Adipocyte (in vitro differentiated cells): ENCODE results near the gene TSPEAR.
"Not testable (repeated sequence)": the region's sequence is repeated elsewhere in the genome, so short reads cannot be mapped to it uniquely, and the experiment has no call there.

Experiments used
- DNase-seq: peaks from one replicate; pipeline ENCODE4 v3.0.0-alpha.2; 2015; ENCODE audit warnings: low read depth
- H3K27me3 ChIP-seq: replicated peaks from 2 replicates; pipeline ENCODE4 v1.7.0; 2013; ENCODE audit warnings: mild to moderate bottlenecking, low read length, moderate library complexity; ENCODE audit not compliant: control insufficient read depth, insufficient read depth
- H3K36me3 ChIP-seq: 2 replicates; pipeline ENCODE4 v1.7.0; 2013; ENCODE audit warnings: low read length, mild to moderate bottlenecking, moderate library complexity; ENCODE audit not compliant: control insufficient read depth, insufficient read depth, severe bottlenecking
- H3K4me1 ChIP-seq: 2 replicates; pipeline ENCODE4 v1.7.0; 2013; ENCODE audit warnings: mild to moderate bottlenecking, low read length, moderate library complexity; ENCODE audit not compliant: control insufficient read depth, insufficient read depth
- H3K4me3 ChIP-seq: 2 replicates; pipeline ENCODE4 v1.7.0; 2013; ENCODE audit warnings: mild to moderate bottlenecking, low read length, moderate library complexity
- H3K9ac ChIP-seq: 2 replicates; pipeline ENCODE4 v1.7.0; 2013; ENCODE audit warnings: mild to moderate bottlenecking, low read length, moderate library complexity
- H3K9me3 ChIP-seq: 2 replicates; pipeline ENCODE4 v1.7.0; 2013; ENCODE audit warnings: mild to moderate bottlenecking, low read length, moderate library complexity; ENCODE audit not compliant: control insufficient read depth

The TSPEAR gene

DNA sequence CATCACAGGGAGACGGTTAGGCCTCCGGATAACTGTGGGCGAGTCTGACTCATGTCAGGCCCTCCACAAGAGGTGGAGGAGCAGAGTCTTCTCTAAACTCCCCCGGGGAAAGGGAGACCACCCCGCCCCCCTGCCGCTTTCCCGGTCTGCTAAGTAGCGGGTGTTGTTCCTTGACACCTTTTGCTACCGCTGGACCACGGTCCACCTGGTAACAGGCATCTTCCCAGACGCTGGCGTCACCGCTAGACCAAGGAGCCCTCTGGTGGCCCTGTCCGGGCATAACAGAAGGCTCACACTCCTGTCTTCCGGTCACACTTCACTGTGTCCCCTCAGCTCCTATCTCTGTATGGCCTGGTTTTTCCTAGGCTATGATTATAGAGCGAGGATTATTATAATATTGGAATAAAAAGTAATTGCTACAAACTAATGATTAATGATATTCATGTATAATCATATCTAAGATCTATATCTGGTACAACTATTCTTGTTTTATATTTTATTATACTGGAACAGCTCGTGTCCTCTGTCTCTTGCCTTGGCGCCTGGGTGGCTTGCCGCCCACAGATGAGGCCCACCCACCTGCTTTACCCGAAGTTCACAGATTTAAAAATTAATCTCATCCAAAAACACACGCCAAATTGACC, 231.7 kb downstream of the TSPEAR start:
- not testable (repeated sequence) for H3K36me3 ChIP-seq, H3K9me3 ChIP-seq, H3K4me1 ChIP-seq, H3K4me3 ChIP-seq, H3K9ac ChIP-seq
- H3K27me3 ChIP-seq, result peaks cover 25% of the 10 kb centered on the region
- peak; percentile 35 for DNase-seq

DNA sequence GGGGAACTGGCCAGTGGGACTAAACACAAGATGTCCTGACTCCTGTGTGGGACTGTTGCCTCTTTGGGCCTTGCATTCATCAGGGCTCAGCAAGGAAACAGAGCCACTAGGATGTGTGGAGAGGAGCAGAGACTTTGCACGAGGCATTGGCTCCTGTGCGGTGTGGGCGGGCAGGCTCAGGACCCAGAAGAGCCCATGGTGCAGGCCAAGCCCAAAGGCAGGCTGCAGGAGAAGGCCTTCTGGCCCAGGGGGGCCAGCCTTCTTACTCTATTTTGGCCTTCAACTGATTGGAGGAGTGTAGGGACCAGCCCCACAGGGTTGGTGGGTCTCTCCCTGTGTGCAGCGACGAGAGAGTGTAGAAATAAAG, 232.6 kb downstream of the TSPEAR start:
- Histone ChIP-seq H3K36me3 (no peaks in the 10 kb centered on the region), H3K4me1 (peaks cover 3% of the 10 kb centered on the region), H3K27me3 (peaks cover 20% of the 10 kb centered on the region), H3K9ac (no peak overlapping the region), H3K4me3 (no peak overlapping the region), H3K9me3 (no peaks in the 10 kb centered on the region)
- no peak for DNase-seq

DNA sequence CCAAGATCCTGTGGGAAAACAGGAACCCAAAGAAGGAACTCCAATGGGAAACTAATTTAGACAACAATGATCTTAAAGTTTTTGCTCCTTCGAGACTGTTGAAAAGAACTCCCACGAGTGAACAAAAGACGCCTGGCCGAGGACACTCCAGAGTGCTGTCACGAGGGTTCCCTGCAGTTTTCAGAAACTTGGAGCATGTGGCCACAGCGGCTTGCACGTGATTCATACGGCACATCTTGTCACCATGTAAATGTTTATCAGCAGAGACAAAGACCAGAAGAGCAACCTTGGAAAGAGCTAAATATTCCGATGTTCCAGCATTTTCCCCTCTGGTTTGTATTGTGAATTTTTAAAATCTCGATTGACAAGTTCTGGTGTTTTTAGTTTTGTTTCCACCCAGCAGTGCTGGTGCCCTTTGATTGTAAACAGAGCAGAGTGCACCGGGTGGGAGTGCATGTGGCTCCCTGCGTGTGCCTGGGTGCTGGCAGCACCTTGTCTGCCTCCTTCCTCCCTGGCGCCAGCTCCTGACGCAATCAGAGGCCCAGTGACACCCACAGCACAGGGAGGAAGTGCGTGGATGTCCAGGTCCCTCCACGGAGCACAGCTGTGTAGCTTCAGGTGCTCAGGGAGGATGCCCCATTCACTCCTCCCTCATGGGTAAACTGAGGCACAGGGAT, 233.1 kb downstream of the TSPEAR start:
- no peaks in the 10 kb centered on the region for H3K36me3 ChIP-seq
- DNase-seq, result no peak

DNA sequence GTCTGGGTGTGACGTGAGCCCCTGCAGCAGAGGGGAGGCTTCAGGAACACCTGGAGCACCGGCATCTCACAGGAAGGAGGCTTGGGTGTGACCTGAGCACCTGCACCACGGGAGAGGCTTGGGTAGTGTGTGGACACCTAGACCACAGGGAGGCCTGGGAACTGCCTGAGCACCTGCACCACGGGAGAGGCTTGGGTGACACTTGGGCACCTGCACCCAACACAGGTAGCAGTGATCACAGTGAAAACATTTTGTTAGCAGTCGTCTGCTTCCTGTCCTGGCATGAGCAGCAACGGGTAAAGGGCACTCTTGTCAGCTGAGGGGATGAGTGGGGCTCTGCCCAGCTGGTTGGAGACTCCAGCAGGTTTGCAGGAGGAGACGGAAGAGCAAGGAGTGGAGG, 233.7 kb downstream of the TSPEAR start:
- no peaks in the 10 kb centered on the region for H3K9me3 ChIP-seq
- peaks cover 3% of the 10 kb centered on the region for H3K4me1 ChIP-seq
- H3K27me3 ChIP-seq, result peaks cover 10% of the 10 kb centered on the region
- no peak overlapping the region for H3K4me3 ChIP-seq
- DNase-seq, result no peak
- H3K9ac ChIP-seq, result no peak overlapping the region
- H3K36me3 ChIP-seq, result no peaks in the 10 kb centered on the region

More for the DNA sequence above, 233.1 kb downstream of the TSPEAR start:
- Histone ChIP-seq H3K9ac (no peak overlapping the region), H3K4me1 (peaks cover 3% of the 10 kb centered on the region), H3K9me3 (no peaks in the 10 kb centered on the region), H3K27me3 (peaks cover 15% of the 10 kb centered on the region), H3K4me3 (no peak overlapping the region)

DNA sequence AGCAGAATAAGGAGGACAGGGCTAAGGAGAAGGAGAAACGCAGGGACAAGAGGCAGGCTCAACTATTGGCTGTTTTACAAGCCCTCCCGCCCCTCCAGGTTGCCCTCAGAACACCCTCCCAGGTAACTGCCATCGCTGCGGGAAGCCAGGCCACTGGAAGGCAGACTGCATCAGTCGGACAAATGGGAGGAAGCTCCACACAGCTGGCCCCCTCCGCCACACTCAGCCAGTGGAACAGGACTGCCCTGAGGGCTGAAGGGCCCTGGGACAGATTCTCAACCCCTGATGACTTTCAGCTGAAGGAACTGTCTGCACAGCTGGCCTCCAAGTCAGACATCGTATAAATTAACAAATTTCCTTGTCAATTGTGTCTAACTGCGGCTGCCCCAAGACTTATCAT, 234.2 kb downstream of the TSPEAR start:
- Histone ChIP-seq H3K27me3 (peaks cover 5% of the 10 kb centered on the region), H3K4me3 (no peak overlapping the region), H3K9ac (no peak overlapping the region), H3K4me1 (no peaks in the 10 kb centered on the region), H3K9me3 (no peaks in the 10 kb centered on the region), H3K36me3 (no peaks in the 10 kb centered on the region)
- no peak for DNase-seq

DNA sequence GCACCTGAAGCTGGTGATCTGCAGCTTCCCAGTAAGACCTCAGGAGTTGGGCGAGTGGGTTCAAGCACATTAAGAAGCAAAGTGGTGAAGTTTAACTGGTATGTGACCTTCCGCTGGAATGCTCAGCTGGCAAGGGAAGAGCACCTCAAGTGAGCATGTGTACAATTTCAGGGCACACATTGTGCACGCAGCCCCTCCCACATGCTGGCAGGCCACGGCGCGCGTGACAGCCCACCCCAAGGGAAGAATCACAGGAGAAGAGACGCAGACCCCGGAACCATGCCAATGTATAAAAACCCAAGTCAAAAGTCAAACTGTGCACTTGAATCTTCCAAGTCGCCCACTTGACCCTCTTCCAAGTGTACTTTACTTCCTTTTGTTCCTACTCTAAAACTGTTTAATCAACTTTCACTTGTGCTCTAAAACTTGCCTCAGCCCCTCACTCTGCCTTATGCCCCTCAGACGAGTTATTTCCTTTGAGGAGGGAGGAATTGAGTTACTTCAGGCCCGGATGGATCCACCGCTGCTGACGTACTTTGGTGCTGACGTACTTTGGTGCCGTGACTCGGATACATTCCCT, 236.0 kb downstream of the TSPEAR start:
- no peaks in the 10 kb centered on the region for H3K9me3 ChIP-seq
- H3K4me3 ChIP-seq, result no peak overlapping the region
- no peak for DNase-seq
- no peak overlapping the region for H3K9ac ChIP-seq
- peaks cover 5% of the 10 kb centered on the region for H3K27me3 ChIP-seq
- H3K4me1 ChIP-seq, result no peaks in the 10 kb centered on the region
- no peaks in the 10 kb centered on the region for H3K36me3 ChIP-seq

DNA sequence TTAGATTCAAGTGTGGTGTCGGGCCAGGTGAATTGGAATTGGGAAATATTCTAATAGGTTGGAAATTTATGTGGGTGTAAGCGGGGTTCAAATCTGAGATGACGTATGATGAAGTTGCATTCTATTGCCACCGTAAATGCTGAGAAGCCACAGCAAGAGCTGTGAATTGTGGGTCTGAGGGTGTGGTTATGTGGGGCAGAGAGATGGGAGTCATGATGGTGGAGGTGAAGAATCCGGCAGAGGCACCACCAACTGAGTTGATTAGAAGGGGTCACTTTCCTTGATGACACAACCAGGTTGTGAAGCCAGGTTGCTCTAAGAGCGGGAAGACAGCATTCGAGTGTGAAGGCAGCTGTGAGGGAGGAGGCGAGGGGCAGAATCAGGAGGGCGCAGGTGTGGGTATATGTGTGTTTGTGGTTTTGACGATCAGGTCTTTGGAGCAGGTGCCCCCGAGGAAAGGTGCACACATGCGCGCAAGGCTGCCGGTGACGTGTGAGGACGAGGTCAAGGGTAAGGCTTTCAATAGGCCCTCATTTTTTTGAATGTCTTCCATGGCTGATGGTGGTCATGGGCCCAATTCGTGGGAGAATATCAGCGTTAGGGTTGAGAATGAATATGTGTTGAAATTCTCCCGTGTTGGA, 237.3 kb downstream of the TSPEAR start:
- DNase-seq, result no peak
- Histone ChIP-seq H3K36me3 (no peaks in the 10 kb centered on the region), H3K9ac (no peak overlapping the region), H3K27me3 (peaks cover 5% of the 10 kb centered on the region), H3K4me1 (no peaks in the 10 kb centered on the region), H3K4me3 (no peak overlapping the region), H3K9me3 (no peaks in the 10 kb centered on the region)

DNA sequence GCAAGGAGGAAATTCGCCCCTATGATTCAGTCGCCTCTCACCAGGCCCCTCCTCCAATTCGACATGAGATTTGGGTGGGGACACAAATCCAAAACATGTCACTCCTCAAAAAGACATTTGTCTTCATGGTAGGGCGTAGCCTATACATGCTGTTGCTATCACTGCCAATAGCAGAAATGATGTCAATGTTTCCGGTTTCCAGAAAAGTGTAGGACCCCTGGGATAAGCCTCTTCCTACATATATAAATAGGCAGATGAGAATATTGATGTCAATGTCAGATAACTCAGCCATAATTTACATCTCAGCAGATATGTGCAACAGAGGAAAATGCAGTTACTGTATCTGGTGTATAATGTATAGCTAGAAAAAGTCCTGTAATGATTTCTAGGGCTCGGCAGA, 239.4 kb downstream of the TSPEAR start:
- Histone ChIP-seq H3K4me3 (no peak overlapping the region), H3K9ac (no peak overlapping the region), H3K36me3 (no peaks in the 10 kb centered on the region), H3K27me3 (peaks cover 5% of the 10 kb centered on the region), H3K9me3 (no peaks in the 10 kb centered on the region), H3K4me1 (no peaks in the 10 kb centered on the region)
- no peak for DNase-seq

DNA sequence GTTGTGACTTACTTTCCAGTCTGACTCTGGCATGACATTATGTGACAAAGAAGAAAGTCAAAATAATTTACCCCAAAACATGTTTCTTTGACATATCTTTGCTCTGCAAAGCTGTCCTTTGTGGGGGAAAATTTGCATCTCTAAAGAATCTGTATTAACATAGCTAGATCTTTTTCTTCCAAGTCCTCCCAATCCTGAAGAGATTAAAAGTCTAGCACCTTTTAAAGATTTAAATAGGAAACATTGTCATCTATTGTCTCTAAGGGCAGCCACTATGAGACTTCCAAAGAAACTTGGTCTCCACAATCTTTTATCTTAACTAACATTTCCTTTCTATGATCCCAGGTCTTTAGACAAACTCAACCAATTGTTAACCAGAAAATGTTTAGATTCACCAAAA, 240.0 kb downstream of the TSPEAR start:
- H3K36me3 ChIP-seq, result no peaks in the 10 kb centered on the region
- no peaks in the 10 kb centered on the region for H3K9me3 ChIP-seq
- no peak overlapping the region for H3K4me3 ChIP-seq
- no peak overlapping the region for H3K9ac ChIP-seq
- peaks cover 5% of the 10 kb centered on the region for H3K27me3 ChIP-seq
- H3K4me1 ChIP-seq, result no peaks in the 10 kb centered on the region
- no peak for DNase-seq

DNA sequence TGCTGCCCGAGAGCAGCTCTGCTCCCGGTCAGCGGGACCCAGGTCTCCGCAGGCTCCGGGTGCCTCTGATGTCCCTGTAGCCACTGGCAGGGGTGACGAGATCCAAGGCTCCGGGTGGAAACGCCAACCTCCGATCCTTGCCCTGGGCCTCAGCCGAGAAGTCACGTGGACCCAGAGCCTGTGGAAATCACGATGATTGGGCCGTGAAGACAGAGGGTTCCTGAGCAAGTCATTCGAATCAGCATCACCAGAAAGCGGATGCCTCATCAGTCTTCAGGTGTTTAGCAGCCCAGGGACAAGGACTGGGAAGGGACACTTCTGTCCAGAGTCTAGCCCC, 243.5 kb downstream of the TSPEAR start:
- H3K27me3 ChIP-seq, result peaks cover 13% of the 10 kb centered on the region
- H3K36me3 ChIP-seq, result no peaks in the 10 kb centered on the region
- no peak for DNase-seq
- H3K9me3 ChIP-seq, result no peaks in the 10 kb centered on the region
- H3K4me3 ChIP-seq, result no peak overlapping the region
- no peak overlapping the region for H3K9ac ChIP-seq
- H3K4me1 ChIP-seq, result no peaks in the 10 kb centered on the region

DNA sequence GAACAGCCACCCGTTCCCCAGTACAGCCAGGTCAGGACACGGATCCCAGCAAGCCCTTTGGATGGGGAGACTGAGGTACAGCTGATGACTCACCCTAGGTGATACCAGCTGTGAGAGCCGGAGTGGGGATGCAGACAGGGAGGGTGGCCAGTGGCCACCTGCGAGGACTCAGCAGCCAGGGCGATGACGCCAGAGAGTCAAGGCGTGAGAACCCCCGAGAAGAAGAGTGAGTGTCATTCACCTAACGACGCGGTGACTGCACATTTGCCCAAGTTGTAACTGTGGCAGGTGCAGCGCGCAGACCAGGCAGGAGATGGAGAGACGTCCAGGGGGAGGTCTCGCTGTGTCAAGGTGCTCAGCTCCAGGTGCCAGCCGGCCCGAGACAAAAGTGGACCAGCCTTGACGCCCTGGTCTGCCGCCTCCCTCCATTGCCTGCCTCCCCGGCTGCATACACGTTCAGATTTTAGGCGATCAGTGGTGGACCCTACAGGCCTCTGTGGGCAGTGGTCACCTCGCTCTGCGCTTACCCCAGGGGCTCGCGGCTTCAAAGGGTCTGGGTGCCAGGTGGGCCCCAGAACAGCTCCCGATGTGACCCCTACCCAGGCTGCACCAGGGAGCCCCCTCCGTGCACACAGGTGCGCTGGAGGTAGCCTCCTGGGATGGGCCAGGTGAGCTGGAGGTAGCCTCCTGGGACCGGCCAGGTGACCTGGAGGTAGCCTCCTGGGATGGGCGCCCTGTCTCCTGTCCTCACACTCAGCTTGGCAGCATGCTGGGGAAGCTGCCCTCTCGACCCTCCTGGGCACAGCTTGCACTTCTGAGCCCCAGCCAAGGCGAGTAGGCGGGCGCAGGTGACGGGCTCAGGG, 244.1 kb downstream of the TSPEAR start:
- H3K9ac ChIP-seq, result no peak overlapping the region
- no peak overlapping the region for H3K4me3 ChIP-seq
- DNase-seq, result no peak
- H3K36me3 ChIP-seq, result no peaks in the 10 kb centered on the region
- H3K27me3 ChIP-seq, result peaks cover 13% of the 10 kb centered on the region
- no peaks in the 10 kb centered on the region for H3K9me3 ChIP-seq
- H3K4me1 ChIP-seq, result no peaks in the 10 kb centered on the region
